GM12891 (cell line): ENCODE results near the gene LIPN.

Experiments used
- DNase-seq: peaks from one replicate; pipeline ENCODE4 v3.0.0; 2011; ENCODE audit warnings: low spot score; ENCODE audit not compliant: insufficient read length
- FAIRE-seq: peaks from 2 replicates; lab custom pipeline; 2011; peaks lifted over from hg19 to GRCh38; lab: Jason Lieb, UNC
- PAX5 ChIP-seq: IDR thresholded peaks from 2 replicates; pipeline ENCODE4 v1.6.1; 2011; ENCODE audit warnings: low read length, moderate library complexity, mild to moderate bottlenecking; ENCODE audit not compliant: insufficient read depth, severe bottlenecking
- POLR2A ChIP-seq: IDR thresholded peaks from 2 replicates; pipeline ENCODE4 v1.6.1; 2011; ENCODE audit warnings: low read depth, low read length, control low read depth
- POLR2AphosphoS5 ChIP-seq: IDR thresholded peaks from 2 replicates; pipeline ENCODE4 v1.6.1; 2011; ENCODE audit warnings: low read depth, low read length, control low read depth
- POU2F2 ChIP-seq: IDR thresholded peaks from 2 replicates; pipeline ENCODE4 v1.6.1; 2011; ENCODE audit warnings: low read depth, mild to moderate bottlenecking, control low read depth, low read length, moderate library complexity
- SPI1 ChIP-seq: IDR thresholded peaks from 2 replicates; pipeline ENCODE4 v1.6.1; 2011; ENCODE audit warnings: low read depth, low read length, control low read depth
- TAF1 ChIP-seq: IDR thresholded peaks from 2 replicates; pipeline ENCODE4 v1.6.1; 2011; ENCODE audit warnings: low read depth, low read length, control low read depth

Gene LIPN

DNA sequence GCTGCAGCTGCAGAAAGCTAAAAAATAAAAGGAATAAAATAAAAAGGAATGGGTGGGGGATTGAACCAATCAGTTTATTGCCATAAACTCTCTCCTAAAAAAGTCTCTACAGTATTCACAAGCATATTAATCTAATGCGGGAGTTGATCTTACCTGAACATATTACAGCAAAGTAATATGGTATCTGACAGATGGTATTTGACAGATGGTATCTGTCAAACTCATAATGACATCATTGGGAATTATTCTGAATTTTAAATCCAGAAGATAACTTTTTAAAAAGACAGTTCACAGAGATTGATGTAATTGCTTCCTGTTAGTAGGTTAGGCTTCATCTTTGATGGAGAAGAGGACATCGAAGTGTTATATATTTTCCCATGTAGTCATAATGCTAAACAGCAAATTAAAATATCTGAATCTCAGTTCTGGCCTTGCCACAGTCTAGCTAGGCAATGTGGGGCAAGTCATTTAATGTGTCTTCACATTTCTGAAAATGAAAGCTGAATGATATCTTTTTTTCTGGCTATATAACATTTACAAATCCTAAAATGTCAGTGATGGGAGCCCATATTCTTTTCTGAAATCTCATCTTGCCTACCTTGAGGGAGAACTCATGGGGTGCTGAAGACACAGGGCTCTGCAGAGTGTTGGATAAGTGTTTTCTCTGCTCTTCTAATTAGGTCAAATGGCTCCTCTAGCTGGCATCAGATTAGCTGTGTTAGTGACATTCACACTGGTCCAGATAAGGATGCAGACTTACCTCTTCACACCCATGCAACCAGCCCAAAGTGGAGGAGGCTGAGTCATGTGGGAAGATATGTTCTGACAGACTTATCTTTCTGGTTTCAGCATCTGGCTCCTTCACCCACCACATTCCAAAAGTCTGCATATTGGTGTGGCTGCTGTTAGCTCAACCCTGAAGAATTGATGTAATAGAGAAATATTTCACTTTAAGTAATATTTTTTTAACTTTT lies 40.6 kb downstream of the LIPN start:
- DNase-seq (no peak), FAIRE-seq (peak; percentile 63)
- TF ChIP-seq POLR2AphosphoS5 = no peak
- TF ChIP-seq TAF1 = no peak
- TF ChIP-seq PAX5 = no peak
- TF ChIP-seq SPI1 = no peak
- TF ChIP-seq POU2F2 = no peak

DNA sequence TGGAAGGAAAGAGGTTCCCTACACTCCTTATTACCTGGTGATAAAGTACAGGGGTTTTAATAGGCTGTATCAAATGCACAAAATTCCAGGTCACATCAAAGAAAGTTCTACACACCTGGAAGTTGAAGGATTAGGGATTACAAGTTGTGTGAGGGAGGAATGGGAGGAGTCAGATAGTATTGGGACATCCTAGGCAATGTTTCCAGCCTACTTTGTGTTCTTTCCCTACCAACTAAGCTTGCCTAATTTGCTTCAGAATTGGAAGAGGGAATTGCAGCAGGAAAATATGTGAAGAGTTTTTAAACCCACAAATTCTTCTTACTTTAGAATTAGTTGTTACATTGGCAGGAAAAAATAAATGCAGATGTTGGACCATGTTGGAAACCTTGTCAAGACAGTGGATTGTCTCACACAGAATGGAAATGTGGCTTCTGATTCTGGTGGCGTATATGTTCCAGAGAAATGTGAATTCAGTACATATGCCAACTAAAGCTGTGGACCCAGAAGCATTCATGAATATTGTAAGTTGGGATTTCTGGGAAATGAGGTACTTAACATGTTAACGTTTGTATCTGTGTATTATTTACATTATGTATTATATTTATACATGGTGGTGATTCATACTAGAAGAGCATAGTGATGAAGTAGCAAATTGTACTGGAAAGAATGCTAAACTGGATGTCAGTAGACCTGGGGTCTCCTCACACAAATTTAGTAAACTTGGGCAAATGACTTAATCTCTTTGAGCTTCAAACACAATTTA lies 42.9 kb downstream of the LIPN start, which contains the start of gene LIPM:
LIPM (plus strand) TSS at position 208 of the 763 bp plus-strand sequence; CDS start at position 375, 167 bp downstream.
- no peak for TF ChIP-seq PAX5
- no peak for TF ChIP-seq TAF1
- TF ChIP-seq POLR2A = no peak
- TF ChIP-seq POU2F2 = no peak
- TF ChIP-seq POLR2AphosphoS5 = no peak
- TF ChIP-seq SPI1 = no peak
- DNase-seq (no peak), FAIRE-seq (peak; percentile 31)

- DNase-seq = no peak
- no peak for FAIRE-seq
- TF ChIP-seq POLR2A = no peak
- no peak for TF ChIP-seq POU2F2
- TF ChIP-seq POLR2AphosphoS5 = no peak
- TF ChIP-seq SPI1 = no peak
- no peak for TF ChIP-seq PAX5
- no peak for TF ChIP-seq TAF1
These were observed 43.8 kb downstream of the LIPN start for GRCh38 chr10:88803641-88804040.

- no peak for DNase-seq
- TF ChIP-seq SPI1 = no peak
- TF ChIP-seq TAF1 = no peak
- TF ChIP-seq POLR2AphosphoS5 = no peak
- TF ChIP-seq POLR2A = no peak
- TF ChIP-seq POU2F2 = no peak
- TF ChIP-seq PAX5 = no peak
- FAIRE-seq = no peak
These were observed 44.4 kb downstream of the LIPN start for GRCh38 chr10:88804083-88804812.

DNA sequence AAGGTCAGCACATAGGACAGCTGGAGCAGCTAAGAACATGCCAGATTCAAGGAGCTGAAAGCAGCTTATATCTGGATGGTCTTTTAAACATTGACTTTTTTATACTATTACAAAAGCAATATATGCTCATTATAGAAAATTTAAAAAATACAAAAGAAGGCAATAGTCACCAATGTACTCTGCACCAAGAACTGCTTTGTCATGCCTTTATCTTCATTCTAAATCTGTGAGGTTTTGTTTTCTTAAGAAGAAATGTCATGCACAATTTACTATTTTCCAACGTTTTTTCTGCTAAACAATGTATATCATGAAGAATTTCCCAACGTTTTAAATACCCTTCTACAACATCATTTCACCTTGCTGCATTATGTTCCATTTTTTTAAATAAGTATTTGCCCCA lies 45.5 kb downstream of the LIPN start:
- TF ChIP-seq POLR2A (no peak), TAF1 (no peak), POLR2AphosphoS5 (no peak), PAX5 (no peak), SPI1 (no peak)
- DNase-seq = no peak

DNA sequence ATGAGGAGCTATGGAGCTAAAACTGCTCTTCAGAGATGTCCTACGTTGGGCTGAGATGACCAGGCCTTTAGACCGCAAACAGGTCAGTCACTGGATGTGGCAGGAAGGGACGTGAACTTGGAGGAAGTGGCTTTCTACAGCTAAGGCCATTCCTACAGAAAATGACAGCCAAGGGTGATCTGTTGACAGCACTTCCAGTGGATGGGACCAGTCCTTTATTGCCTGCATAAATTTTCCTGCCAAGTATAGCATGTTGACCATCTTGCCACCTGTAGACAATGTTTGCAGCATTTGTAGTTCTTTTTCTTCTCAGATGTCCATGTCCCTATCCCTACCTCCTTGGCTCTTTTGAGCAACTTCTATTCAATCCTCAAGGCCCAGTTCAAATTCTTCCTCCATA lies 46.1 kb downstream of the LIPN start:
- FAIRE-seq = peak; percentile 26
- DNase-seq = no peak
- TF ChIP-seq POU2F2 (no peak), TAF1 (no peak), SPI1 (no peak)

More for the DNA sequence above, 45.5 kb downstream of the LIPN start:
- FAIRE-seq = no peak

- DNase-seq (no peak), FAIRE-seq (no peak)
- TF ChIP-seq PAX5 (no peak), TAF1 (no peak), POLR2AphosphoS5 (no peak), SPI1 (no peak), POLR2A (no peak), POU2F2 (no peak)
These were observed 49.8 kb downstream of the LIPN start for GRCh38 chr10:88809621-88810020.

DNA sequence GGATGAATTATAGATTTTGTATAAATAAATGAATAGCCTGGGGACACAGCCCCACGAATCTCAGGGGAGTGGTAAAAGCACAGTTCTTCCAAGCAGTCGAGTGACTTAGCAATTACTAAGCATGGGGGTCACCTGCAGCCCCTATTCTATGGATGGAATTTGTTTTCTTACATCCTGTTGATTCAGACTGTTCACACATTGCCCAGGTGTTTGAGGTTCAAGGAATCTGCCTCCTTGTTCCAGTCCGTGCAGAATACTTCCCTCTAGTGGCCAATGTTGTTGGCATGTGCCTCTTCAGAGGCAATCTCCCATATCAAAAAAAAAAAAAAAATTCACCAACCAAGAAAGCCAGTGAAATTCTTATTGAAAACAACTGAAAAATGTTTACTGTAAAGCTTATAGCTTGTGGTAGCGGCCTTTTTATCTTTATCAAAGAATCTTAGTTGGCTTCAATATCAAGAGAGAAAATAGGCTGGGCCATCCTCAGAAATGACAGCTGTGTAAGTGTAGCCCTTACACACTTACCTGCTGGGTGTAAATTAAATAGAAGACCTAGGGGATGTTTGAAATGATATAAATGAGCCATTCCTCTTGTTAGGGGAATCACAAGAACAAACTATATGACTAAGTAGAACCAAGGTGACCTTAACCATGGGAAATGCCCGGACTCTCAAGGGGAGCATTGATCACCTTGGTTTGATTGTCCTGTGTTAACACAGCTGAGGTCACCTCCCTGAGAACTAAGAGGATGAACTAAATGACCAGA lies 50.6 kb downstream of the LIPN start:
- TF ChIP-seq PAX5 (no peak), SPI1 (no peak), POU2F2 (no peak), POLR2A (no peak), POLR2AphosphoS5 (no peak), TAF1 (no peak)
- DNase-seq (no peak), FAIRE-seq (peak; percentile 92)

DNA sequence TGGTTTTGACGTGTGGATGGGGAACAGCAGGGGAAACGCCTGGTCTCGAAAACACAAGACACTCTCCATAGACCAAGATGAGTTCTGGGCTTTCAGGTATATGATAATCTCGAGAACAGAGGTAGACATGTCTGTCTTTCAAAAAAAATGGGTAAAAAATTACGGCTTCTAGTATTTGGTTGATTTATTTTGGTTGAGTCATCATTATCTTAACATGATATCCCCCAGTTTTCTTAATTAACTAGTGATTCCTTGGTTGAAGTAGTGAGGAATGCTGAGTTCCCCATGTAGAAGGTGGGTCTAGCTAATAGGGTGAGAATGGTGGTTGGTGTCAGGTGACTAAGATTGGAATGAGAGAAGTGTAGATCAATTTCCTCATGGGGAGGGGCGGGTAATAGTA lies 53.4 kb downstream of the LIPN start:
- no peak for TF ChIP-seq SPI1
- TF ChIP-seq POU2F2 = no peak
- TF ChIP-seq POLR2A = no peak
- no peak for TF ChIP-seq POLR2AphosphoS5
- DNase-seq (no peak), FAIRE-seq (no peak)
